ENCODE results near the gene KRAS.

The KRAS gene

DNA sequence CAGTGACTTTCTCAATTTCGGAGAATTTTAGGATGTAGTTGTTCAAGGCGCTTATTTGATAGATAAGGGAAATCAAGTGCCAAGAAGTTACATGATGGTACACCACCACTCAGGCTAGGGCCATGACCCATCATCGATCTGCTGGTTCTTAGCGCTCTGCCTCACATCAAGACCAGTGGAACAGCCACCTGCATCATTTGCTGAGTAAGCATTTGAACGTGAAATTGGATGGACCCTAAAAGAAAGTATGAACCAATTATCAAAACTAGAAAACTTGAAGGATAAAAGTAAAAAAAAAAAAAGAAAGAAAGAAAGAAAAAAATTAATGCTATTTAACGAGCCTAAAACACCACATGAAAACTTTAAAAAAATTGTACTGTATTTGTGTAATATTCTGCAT, 27.5 kb upstream of the KRAS start:
- Histone ChIP-seq H3K27ac (ENCODE audit: low read depth, low read length) (no peak overlapping the region), H3K27me3 (ENCODE audit: control insufficient read depth in 1 of 2, insufficient read depth in 2 of 2, low read length in 2 of 2) (no peaks in the 10 kb centered on the region), H3K4me1 (ENCODE audit: control insufficient read depth in 1 of 2, insufficient read depth in 2 of 2, low read length in 2 of 2) (no peaks in the 10 kb centered on the region), H3K4me3 (ENCODE audit: low read depth in 1 of 2, low read length in 2 of 2) (no peak overlapping the region), H3K9me3 (ENCODE audit: control insufficient read depth in 1 of 2, low read length in 2 of 2) (no peaks in the 10 kb centered on the region), H3K9ac (ENCODE audit: low read depth in 1 of 2, low read length in 2 of 2) (no peak overlapping the region), H3K36me3 (ENCODE audit: control insufficient read depth in 1 of 2, insufficient read depth in 2 of 2, low read length in 2 of 2) (no peaks in the 10 kb centered on the region)

GRCh38 chr12:25276199-25276937, 25.6 kb upstream of the KRAS start:
- Histone ChIP-seq H3K9ac (ENCODE audit: low read depth in 1 of 2, low read length in 2 of 2) (no peak overlapping the region), H3K36me3 (ENCODE audit: control insufficient read depth in 1 of 2, insufficient read depth in 2 of 2, low read length in 2 of 2) (no peaks in the 10 kb centered on the region), H3K9me3 (ENCODE audit: control insufficient read depth in 1 of 2, low read length in 2 of 2) (no peaks in the 10 kb centered on the region), H3K4me1 (ENCODE audit: control insufficient read depth in 1 of 2, insufficient read depth in 2 of 2, low read length in 2 of 2) (no peaks in the 10 kb centered on the region), H3K4me3 (ENCODE audit: low read depth in 1 of 2, low read length in 2 of 2) (no peak overlapping the region), H3K27ac (ENCODE audit: low read depth, low read length) (no peak overlapping the region), H3K27me3 (ENCODE audit: control insufficient read depth in 1 of 2, insufficient read depth in 2 of 2, low read length in 2 of 2) (no peaks in the 10 kb centered on the region)

- no peak overlapping the region for H3K9ac ChIP-seq (ENCODE audit: low read depth in 1 of 2, low read length in 2 of 2)
- H3K4me3 ChIP-seq (ENCODE audit: low read depth in 1 of 2, low read length in 2 of 2) = no peak overlapping the region
- no peaks in the 10 kb centered on the region for H3K36me3 ChIP-seq (ENCODE audit: control insufficient read depth in 1 of 2, insufficient read depth in 2 of 2, low read length in 2 of 2)
- H3K27me3 ChIP-seq (ENCODE audit: control insufficient read depth in 1 of 2, insufficient read depth in 2 of 2, low read length in 2 of 2) = no peaks in the 10 kb centered on the region
- H3K27ac ChIP-seq (ENCODE audit: low read depth, low read length) = no peak overlapping the region
- no peaks in the 10 kb centered on the region for H3K9me3 ChIP-seq (ENCODE audit: control insufficient read depth in 1 of 2, low read length in 2 of 2)
- no peaks in the 10 kb centered on the region for H3K4me1 ChIP-seq (ENCODE audit: control insufficient read depth in 1 of 2, insufficient read depth in 2 of 2, low read length in 2 of 2)
These were observed 20.9 kb upstream of the KRAS start for GRCh38 chr12:25271486-25272098.

DNA sequence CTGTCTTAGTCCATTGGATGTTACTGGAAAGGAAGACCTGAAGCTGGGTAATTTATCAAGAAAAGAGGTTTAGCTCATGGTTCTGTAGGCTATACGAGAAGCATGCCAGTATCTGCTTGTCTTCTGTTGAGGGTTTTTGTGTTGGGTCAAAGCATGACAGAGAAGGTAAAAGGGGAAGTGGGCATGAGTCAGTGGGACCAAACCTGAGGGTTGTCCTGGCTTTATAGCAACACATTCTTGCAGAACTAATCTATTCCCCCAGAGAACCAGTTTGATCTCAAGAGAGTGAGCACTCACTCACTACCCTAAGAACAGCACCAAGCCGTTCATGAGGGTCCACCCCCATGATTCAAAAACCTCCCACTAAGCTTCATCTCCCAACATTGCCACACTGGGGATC, 19.0 kb upstream of the KRAS start:
- Histone ChIP-seq H3K9ac (ENCODE audit: low read depth in 1 of 2, low read length in 2 of 2) (no peak overlapping the region), H3K4me1 (ENCODE audit: control insufficient read depth in 1 of 2, insufficient read depth in 2 of 2, low read length in 2 of 2) (no peaks in the 10 kb centered on the region), H3K36me3 (ENCODE audit: control insufficient read depth in 1 of 2, insufficient read depth in 2 of 2, low read length in 2 of 2) (no peaks in the 10 kb centered on the region), H3K27ac (ENCODE audit: low read depth, low read length) (no peak overlapping the region), H3K4me3 (ENCODE audit: low read depth in 1 of 2, low read length in 2 of 2) (no peak overlapping the region), H3K27me3 (ENCODE audit: control insufficient read depth in 1 of 2, insufficient read depth in 2 of 2, low read length in 2 of 2) (no peaks in the 10 kb centered on the region), H3K9me3 (ENCODE audit: control insufficient read depth in 1 of 2, low read length in 2 of 2) (no peaks in the 10 kb centered on the region)

DNA sequence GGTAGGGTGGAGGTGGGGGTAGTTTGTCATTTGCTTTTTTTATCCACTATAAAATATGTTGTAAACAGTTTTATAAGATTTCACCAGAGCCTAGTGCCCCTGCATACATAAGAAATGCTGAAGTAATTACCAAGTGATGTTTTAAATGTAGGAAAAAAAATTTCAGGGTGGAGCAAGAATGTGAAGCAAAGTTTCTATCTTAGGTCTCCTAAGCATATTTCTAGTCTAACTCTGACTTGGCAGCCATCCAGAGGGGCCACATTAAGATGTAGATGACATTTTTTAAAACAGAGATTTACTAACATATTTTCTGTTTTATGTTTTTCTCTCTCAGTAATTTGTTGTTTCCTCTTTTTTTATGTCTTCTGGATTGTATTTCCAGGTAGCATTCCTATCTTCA, 15.8 kb upstream of the KRAS start:
- H3K4me3 ChIP-seq (ENCODE audit: low read depth in 1 of 2, low read length in 2 of 2) = no peak overlapping the region
- no peak overlapping the region for H3K9ac ChIP-seq (ENCODE audit: low read depth in 1 of 2, low read length in 2 of 2)
- H3K9me3 ChIP-seq (ENCODE audit: control insufficient read depth in 1 of 2, low read length in 2 of 2) = no peaks in the 10 kb centered on the region
- H3K36me3 ChIP-seq (ENCODE audit: control insufficient read depth in 1 of 2, insufficient read depth in 2 of 2, low read length in 2 of 2) = no peaks in the 10 kb centered on the region
- no peaks in the 10 kb centered on the region for H3K4me1 ChIP-seq (ENCODE audit: control insufficient read depth in 1 of 2, insufficient read depth in 2 of 2, low read length in 2 of 2)
- no peak overlapping the region for H3K27ac ChIP-seq (ENCODE audit: low read depth, low read length)
- no peaks in the 10 kb centered on the region for H3K27me3 ChIP-seq (ENCODE audit: control insufficient read depth in 1 of 2, insufficient read depth in 2 of 2, low read length in 2 of 2)

DNA sequence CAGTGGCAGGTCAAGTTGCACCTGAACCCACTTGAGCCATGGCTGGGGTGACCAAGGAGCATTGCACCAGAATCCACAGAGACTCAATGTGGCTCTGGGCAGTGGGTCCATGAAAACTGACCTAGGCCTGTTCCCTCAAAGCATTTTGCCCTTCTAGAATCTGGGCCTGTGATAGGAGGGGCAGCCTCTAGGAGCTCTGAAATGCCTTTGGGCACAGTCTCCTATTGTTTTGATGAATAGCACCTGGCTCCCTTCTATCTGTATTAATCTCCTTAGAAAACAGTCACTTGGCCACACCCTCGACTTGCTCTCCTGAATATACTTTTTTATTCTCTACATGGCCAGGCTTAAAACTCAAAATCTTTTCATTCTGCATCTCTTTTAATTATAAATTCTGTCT, 14.1 kb upstream of the KRAS start:
- H3K4me3 ChIP-seq (ENCODE audit: low read depth in 1 of 2, low read length in 2 of 2) = no peak overlapping the region
- no peak overlapping the region for H3K27ac ChIP-seq (ENCODE audit: low read depth, low read length)
- no peaks in the 10 kb centered on the region for H3K36me3 ChIP-seq (ENCODE audit: control insufficient read depth in 1 of 2, insufficient read depth in 2 of 2, low read length in 2 of 2)
- no peak overlapping the region for H3K9ac ChIP-seq (ENCODE audit: low read depth in 1 of 2, low read length in 2 of 2)
- H3K9me3 ChIP-seq (ENCODE audit: control insufficient read depth in 1 of 2, low read length in 2 of 2) = no peaks in the 10 kb centered on the region
- no peaks in the 10 kb centered on the region for H3K27me3 ChIP-seq (ENCODE audit: control insufficient read depth in 1 of 2, insufficient read depth in 2 of 2, low read length in 2 of 2)
- H3K4me1 ChIP-seq (ENCODE audit: control insufficient read depth in 1 of 2, insufficient read depth in 2 of 2, low read length in 2 of 2) = no peaks in the 10 kb centered on the region

DNA sequence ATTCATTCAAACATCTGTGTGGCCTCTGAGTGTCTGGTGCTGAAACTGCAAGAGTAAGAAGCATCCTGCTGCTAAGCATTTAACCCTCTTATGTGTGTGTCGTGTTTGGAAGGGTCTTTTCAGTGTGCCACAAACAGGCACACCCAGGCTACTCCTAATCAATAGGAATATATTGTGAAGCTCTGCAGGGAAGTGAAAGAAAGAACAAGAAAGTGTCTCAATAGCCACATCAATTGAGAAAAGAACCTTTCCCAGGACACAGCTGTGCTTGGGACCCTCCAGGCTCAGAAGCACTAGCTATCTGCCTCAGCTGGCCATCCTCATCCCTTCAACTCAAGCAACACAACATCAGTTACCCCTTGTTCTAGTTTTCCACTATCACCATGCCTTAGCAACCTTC, 13.4 kb upstream of the KRAS start:
- Histone ChIP-seq H3K36me3 (ENCODE audit: control insufficient read depth in 1 of 2, insufficient read depth in 2 of 2, low read length in 2 of 2) (no peaks in the 10 kb centered on the region), H3K27ac (ENCODE audit: low read depth, low read length) (no peak overlapping the region), H3K4me3 (ENCODE audit: low read depth in 1 of 2, low read length in 2 of 2) (no peak overlapping the region), H3K27me3 (ENCODE audit: control insufficient read depth in 1 of 2, insufficient read depth in 2 of 2, low read length in 2 of 2) (no peaks in the 10 kb centered on the region), H3K9ac (ENCODE audit: low read depth in 1 of 2, low read length in 2 of 2) (no peak overlapping the region), H3K4me1 (ENCODE audit: control insufficient read depth in 1 of 2, insufficient read depth in 2 of 2, low read length in 2 of 2) (no peaks in the 10 kb centered on the region), H3K9me3 (ENCODE audit: control insufficient read depth in 1 of 2, low read length in 2 of 2) (no peaks in the 10 kb centered on the region)

DNA sequence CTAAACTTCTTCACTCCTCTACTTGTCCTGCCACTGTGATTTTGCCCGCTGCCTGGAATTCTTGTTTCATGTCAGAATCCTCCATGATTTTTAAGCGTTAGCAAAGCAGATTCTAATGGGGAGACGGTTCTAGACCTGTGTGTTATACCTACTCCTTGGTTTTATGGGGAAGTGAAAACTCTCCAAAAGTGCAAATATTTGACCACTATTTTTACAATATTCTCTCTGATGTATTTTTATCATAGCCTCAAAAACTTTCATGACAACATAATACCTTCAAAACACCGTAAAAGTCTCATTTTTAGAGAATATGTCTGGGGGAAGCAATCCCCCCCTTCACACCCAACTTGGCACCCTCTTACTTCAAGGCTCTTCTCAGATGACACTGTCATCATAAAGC, 12.9 kb upstream of the KRAS start:
- H3K36me3 ChIP-seq (ENCODE audit: control insufficient read depth in 1 of 2, insufficient read depth in 2 of 2, low read length in 2 of 2) = no peaks in the 10 kb centered on the region
- H3K27ac ChIP-seq (ENCODE audit: low read depth, low read length) = no peak overlapping the region
- H3K4me1 ChIP-seq (ENCODE audit: control insufficient read depth in 1 of 2, insufficient read depth in 2 of 2, low read length in 2 of 2) = no peaks in the 10 kb centered on the region
- no peaks in the 10 kb centered on the region for H3K27me3 ChIP-seq (ENCODE audit: control insufficient read depth in 1 of 2, insufficient read depth in 2 of 2, low read length in 2 of 2)
- no peak overlapping the region for H3K9ac ChIP-seq (ENCODE audit: low read depth in 1 of 2, low read length in 2 of 2)
- no peaks in the 10 kb centered on the region for H3K9me3 ChIP-seq (ENCODE audit: control insufficient read depth in 1 of 2, low read length in 2 of 2)
- no peak overlapping the region for H3K4me3 ChIP-seq (ENCODE audit: low read depth in 1 of 2, low read length in 2 of 2)

GRCh38 chr12:25262389-25263074, 11.8 kb upstream of the KRAS start:
- Histone ChIP-seq H3K4me1 (ENCODE audit: control insufficient read depth in 1 of 2, insufficient read depth in 2 of 2, low read length in 2 of 2) (no peaks in the 10 kb centered on the region), H3K27ac (ENCODE audit: low read depth, low read length) (no peak overlapping the region), H3K9ac (ENCODE audit: low read depth in 1 of 2, low read length in 2 of 2) (no peak overlapping the region), H3K9me3 (ENCODE audit: control insufficient read depth in 1 of 2, low read length in 2 of 2) (no peaks in the 10 kb centered on the region), H3K27me3 (ENCODE audit: control insufficient read depth in 1 of 2, insufficient read depth in 2 of 2, low read length in 2 of 2) (no peaks in the 10 kb centered on the region), H3K4me3 (ENCODE audit: low read depth in 1 of 2, low read length in 2 of 2) (no peak overlapping the region), H3K36me3 (ENCODE audit: control insufficient read depth in 1 of 2, insufficient read depth in 2 of 2, low read length in 2 of 2) (no peaks in the 10 kb centered on the region)

DNA sequence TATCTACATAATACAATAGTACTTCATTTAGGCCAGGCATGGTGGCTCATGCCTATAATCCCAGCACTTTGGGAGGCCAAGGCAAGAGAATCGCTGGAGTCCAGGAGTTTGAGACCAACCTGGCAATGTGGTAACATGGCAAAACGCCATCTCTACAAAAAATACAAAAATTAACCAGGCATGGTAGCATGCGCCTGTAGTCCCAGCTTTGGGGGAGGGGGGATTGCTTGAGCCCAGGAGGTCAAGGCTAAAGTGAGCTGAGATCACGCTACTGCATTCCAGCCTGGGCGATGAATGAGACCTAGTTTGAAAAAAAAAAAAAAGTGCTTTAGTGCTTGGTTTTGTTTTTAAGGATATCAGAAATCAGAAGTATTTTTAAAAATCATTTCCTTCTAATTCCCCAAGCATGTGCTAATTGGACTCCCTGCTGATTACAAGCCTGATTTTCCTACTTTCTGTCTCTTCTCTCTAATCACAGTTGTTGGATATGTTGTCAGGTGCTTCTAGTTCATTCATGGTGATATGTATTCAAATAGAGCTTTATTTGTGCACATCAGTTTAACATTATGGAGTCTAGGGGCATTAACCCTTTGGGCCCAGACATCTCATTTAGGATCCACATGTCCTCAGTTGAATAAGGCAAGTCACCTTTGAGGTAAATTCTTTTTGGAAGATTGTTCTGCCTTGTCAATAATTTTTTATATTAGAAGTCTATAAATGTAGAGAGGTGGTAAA, 7.0 kb upstream of the KRAS start:
- Histone ChIP-seq H3K9me3 (ENCODE audit: control insufficient read depth in 1 of 2, low read length in 2 of 2) (no peaks in the 10 kb centered on the region), H3K4me3 (ENCODE audit: low read depth in 1 of 2, low read length in 2 of 2) (no peak overlapping the region), H3K27me3 (ENCODE audit: control insufficient read depth in 1 of 2, insufficient read depth in 2 of 2, low read length in 2 of 2) (no peaks in the 10 kb centered on the region), H3K36me3 (ENCODE audit: control insufficient read depth in 1 of 2, insufficient read depth in 2 of 2, low read length in 2 of 2) (no peaks in the 10 kb centered on the region), H3K27ac (ENCODE audit: low read depth, low read length) (no peak overlapping the region), H3K4me1 (ENCODE audit: control insufficient read depth in 1 of 2, insufficient read depth in 2 of 2, low read length in 2 of 2) (peaks cover 0 to 11% of the 10 kb centered on the region in 2 donors), H3K9ac (ENCODE audit: low read depth in 1 of 2, low read length in 2 of 2) (no peak overlapping the region)
